GM18499 (cell line): ENCODE measurements around the gene HPCAL1.

Source experiments
- ATAC-seq: cut with Tn5 transposase; IDR thresholded peaks from one replicate; pipeline ENCODE4 v1.9.1; 2021; ENCODE audit warnings: moderate number of reproducible peaks; ENCODE audit not compliant: insufficient read depth, unreplicated experiment

The HPCAL1 gene

DNA sequence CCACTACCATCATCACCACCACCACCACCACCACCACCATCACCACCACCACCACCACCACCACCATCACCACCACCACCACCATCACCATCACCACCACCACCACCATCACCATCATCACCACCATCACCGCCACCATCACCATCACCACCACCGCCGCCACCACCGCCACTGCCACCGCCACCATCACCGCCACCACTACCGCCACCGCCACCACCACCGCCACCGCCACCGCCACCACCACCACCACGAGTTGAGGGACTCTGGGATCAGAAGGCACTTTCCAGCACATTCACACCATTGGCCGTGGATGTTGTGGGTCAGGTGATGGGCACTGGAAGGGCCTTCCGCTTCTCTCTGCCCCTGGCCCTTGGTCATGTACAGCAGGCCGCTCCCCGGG, 96.7 kb downstream of the HPCAL1 start:
- no peak for ATAC-seq

DNA sequence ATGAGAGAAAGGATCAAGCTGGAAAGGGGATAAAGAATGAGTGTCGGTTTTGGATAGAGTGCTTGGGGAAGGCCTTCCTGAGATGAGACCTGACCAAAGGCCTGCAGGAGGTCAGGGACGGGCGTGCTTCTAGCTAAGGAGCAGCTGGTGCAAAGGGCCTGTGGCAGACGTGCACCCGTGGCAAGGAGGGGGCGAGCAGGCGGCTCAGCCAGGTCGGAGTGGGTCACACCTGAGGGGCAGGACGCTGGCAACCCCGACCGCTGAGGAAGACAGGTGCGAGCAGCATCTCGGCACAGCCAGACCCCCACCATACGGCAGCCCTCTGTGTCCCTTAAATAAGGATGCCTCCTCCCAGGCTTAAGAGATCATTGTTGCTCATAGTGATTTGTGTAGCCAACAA, 97.3 kb downstream of the HPCAL1 start:
- ATAC-seq: no peak

GRCh38 chr2:10400568-10400977, 97.9 kb downstream of the HPCAL1 start:
- no peak for ATAC-seq

- no peak for ATAC-seq
These were observed 98.6 kb downstream of the HPCAL1 start for GRCh38 chr2:10400978-10401951.

DNA sequence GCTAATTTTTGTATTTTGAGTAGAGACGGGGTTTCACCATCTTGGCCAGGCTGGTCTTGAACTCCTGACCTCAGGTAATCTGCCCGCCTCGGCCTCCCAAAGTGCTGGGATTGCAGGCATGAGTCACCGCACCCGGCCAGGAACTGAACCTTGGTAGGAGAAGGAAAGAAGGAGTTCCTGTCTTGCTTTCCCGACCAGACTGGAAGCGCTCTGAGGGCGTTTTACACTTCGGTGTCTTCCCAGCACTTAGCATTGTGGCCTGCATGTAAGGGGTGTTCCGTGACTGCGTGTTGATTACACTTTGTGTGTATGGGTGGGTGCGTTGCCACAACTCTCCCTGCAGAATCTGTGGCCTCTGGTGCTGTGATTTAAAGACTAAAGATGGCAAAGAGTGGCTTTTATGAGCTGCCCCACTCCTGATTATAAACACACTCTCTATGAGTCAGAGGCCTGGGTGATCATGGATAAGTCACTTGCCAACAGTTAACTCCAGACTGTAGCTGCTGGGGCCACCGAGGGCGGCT, 99.4 kb downstream of the HPCAL1 start:
- ATAC-seq: no peak

GRCh38 chr2:10402653-10403215, 100.0 kb downstream of the HPCAL1 start:
- no peak for ATAC-seq

DNA sequence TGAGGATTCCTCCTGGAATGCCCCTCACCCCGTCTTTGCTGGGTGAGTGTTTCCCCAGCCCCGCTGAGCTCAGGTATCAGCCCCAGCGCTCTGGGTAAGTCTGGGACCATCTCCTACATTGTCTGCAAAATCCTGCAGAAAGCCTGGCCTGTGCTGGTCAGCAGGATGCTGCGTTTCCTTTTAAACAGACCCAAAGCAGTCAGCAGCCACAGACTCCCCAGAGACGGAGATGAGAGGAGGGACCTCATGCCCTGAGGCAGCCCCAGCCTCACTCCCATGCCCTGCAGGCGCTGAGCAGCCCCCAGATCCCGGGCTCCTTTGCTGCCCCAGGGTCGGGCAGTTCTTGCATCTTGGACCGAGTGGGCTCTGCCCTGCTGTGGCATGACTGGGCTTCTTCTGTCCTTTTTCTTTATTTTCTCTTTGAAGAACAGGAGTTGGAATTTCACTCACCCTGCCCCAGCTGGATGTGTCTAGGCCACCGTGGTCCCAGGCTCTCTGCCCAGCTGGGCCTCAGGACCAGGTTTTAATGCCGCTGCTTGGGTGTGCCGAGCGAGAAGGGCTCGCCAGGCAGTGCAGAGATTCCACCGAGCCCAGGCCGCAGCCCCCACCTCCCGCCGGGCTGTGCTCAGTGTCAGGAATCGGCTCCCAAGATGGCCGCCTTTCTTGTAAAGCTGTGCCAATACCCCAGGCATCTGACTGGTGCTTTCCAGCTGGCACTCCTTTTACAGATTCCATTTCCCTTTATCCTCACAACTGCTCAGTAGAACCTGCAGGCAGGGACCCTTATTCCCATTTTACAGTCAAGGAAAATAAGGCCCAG, 101.8 kb downstream of the HPCAL1 start:
- ATAC-seq: no peak

DNA sequence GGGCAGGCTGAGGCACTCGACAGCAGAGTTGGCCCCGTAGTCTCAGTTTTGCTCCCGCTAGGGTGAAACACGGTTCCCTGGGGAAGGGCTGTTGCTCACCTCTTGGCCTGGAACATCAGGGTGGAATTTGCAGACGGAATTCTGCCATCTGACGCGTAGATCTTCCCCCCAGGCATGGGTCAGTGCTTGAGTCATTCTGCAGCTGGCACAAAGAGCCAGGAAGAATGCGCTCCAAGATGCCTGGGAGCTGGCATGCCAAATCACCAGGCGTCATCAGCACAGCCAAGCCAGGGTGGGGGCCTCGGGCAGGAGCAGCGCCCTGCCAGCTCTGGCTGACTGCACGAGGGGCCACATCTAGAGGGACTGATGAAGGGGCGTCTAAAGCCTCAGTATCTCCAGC, 102.7 kb downstream of the HPCAL1 start:
- ATAC-seq: no peak

DNA sequence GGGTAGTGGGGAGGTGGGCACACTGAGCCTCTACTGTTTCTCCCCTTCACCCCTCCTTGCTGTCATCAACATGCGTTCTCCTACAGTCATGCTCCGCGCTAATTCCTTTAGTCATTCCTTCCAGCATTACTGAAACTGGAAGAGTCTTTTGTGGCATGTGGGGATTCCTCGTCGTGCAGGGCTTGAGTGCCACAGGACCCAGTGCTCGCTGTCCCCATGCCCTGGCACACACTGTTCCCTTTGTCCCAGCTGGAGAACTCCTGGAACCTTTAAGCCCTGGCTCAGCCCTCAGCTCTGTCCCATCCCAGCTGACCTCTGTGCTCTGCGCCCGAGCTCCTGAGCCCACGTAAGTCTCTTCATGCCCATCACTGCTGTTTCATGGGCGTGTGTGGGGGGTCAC, 103.3 kb downstream of the HPCAL1 start:
- ATAC-seq: no peak

GRCh38 chr2:10406491-10407188, 103.9 kb downstream of the HPCAL1 start:
- no peak for ATAC-seq

- ATAC-seq: no peak
These were observed 104.7 kb downstream of the HPCAL1 start for GRCh38 chr2:10407432-10407831.

- no peak for ATAC-seq
These were observed 105.3 kb downstream of the HPCAL1 start for GRCh38 chr2:10407841-10408648.

DNA sequence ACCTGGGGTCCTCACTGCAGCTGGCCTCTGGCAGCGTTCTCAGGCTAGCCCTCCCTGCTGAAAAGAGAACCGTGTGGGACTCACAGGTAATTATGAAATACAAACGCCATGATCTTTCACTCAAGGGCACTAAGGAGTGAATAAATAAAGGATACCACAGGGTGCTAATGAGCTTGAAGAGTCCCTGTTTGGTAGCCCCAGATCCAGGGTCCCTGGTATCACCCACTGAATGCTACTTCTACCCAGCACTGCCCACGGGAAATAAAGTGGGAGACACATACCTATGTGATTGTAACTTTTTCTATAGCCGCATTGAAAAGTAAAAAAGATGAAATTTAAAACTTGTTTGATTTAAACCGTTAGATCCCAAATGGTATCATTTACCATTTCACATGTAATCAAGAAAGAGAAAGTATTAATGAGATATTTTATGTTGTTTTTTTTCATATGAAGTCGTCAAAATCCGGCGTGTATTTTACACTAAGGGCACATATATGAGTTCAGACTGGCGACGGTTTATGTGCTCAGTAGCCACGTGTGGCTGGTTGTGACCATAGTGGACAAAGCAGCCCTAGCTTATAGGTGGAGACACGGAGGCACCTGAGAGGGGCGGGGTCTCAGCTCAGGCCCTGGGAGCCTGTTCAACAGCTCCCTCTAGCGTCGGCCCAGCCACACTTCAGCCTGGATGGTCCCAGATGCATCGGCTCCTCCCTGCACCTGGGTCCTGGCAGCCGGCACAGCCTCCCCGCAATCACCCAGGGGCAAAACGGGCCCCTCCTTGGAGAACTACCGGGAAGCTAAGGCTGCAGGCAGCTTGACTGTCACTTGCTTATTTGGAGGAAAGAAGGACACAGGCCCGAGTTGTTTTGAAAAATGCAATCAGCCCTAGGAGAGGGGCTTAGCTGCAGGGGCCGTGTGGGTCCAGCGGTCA, 106.2 kb downstream of the HPCAL1 start:
- no peak for ATAC-seq

GRCh38 chr2:10410001-10410822, 107.5 kb downstream of the HPCAL1 start:
- ATAC-seq: peak; percentile 77

DNA sequence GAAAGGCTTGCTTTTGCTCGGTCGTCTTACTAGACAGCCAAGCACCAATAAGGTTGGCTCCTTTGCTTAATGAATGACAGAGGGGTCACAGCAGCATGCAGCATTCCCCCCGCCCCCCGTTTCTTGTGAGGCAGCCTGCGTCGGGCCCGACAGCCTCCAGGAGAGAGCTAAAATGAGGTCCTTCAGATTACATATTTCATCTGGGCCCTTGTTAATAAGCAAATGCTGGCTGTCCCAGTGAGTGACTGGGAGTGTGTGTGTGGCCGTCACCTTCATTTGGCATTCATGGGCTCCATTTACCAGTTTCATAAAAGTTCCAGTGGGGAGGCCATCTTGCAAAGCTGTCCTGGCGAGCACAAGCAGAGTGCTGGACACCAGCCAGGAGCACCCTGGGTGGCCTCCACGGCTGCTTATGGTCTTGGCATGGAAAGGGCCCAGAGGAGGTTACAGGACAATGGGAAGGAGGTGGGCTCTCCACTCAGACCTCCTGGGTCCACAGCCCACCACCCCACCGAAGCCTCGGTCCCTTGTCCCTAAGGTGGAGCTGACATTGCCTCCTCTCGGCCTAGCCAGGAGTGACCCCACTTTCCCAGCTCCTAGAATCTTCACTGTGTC, 108.2 kb downstream of the HPCAL1 start:
- no peak for ATAC-seq

GRCh38 chr2:10411557-10411956, 108.9 kb downstream of the HPCAL1 start:
- ATAC-seq: no peak

- no peak for ATAC-seq
These were observed 109.7 kb downstream of the HPCAL1 start for GRCh38 chr2:10412380-10412779.
